ENCODE data around the gene EDC3. TPM values are rescaled to one million over a fixed set of nuclear protein-coding genes. Genes with fewer than 3 reads are reported as not detected.
"Not testable (repeated sequence)": the region's sequence is repeated elsewhere in the genome, so short reads cannot be mapped to it uniquely, and the experiment has no call there.

The EDC3 gene
- polyA plus RNA-seq, 1 donor from 2014 or later, result 12.9 TPM

DNA sequence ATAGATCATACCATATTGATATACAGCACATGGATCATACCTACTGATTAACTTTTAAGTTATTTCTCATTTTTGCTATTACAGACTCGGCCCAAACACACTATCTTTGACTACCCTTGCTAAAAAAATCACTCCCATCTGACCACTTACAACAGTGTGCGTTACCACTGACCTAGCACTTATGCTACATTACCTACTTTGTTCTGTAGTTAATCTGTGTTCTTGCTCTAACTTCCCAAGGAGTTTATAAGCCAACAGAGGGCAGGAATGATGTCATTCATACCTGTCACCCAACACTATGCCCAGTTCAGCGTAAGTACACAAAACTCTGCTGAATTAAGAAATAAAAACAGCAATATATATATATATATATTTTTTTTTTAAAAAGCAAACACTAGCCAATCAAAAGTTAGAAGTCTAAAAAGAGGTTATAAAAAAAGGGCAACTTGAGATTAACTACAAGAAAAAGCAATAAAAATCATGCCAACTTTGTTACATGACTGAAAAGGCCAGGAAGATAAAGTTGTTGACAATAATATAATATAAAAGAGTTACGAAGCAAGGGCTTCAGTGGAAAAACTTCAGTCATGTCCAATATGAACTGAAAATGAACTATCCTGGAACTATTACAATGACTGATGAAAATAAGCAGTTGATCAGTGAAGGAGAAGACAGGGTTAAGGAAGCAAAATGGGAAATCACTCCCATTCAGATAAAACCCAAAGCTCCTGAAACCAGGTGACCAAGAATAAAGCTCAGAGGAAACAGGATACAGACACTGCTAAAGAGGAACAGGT, 33.6 kb downstream of the EDC3 start:
- H3K9me2 ChIP-seq (ENCODE audit: insufficient read depth, low read length), result no peaks in the 10 kb centered on the region
- no peak overlapping the region for H3K4me2 ChIP-seq (ENCODE audit: low read length)
- no peaks in the 10 kb centered on the region for H4K20me1 ChIP-seq (ENCODE audit: insufficient read depth)
- peaks cover 5% of the 10 kb centered on the region for H3K79me2 ChIP-seq (replicated peaks; ENCODE audit: insufficient read depth, low read length)
- no peak overlapping the region for H3K9ac ChIP-seq (ENCODE audit: low read length)
- no peaks in the 10 kb centered on the region for H3K36me3 ChIP-seq (ENCODE audit: insufficient read depth, low read length)
- no peak overlapping the region for H3K4me3 ChIP-seq (ENCODE audit: low read length)
- TF ChIP-seq EZH2 (IDR thresholded peaks at IDR 0.05; ENCODE audit: borderline replicate concordance, insufficient read depth, low read length, poor library complexity, severe bottlenecking) (no peak), SMC3 (conservative IDR thresholded peaks at IDR 0.05; ENCODE audit: poor library complexity) (no peak), MXI1 (conservative IDR thresholded peaks at IDR 0.05; ENCODE audit: poor library complexity, severe bottlenecking) (no peak), RAD21 (conservative IDR thresholded peaks at IDR 0.05) (no peak), TAF1 (IDR thresholded peaks at IDR 0.05; ENCODE audit: low read depth) (no peak), EP300 (conservative IDR thresholded peaks at IDR 0.05; ENCODE audit: poor library complexity, severe bottlenecking) (no peak), POLR2AphosphoS5 (IDR thresholded peaks at IDR 0.05) (no peak)
- TF ChIP-seq, protein P1, sequence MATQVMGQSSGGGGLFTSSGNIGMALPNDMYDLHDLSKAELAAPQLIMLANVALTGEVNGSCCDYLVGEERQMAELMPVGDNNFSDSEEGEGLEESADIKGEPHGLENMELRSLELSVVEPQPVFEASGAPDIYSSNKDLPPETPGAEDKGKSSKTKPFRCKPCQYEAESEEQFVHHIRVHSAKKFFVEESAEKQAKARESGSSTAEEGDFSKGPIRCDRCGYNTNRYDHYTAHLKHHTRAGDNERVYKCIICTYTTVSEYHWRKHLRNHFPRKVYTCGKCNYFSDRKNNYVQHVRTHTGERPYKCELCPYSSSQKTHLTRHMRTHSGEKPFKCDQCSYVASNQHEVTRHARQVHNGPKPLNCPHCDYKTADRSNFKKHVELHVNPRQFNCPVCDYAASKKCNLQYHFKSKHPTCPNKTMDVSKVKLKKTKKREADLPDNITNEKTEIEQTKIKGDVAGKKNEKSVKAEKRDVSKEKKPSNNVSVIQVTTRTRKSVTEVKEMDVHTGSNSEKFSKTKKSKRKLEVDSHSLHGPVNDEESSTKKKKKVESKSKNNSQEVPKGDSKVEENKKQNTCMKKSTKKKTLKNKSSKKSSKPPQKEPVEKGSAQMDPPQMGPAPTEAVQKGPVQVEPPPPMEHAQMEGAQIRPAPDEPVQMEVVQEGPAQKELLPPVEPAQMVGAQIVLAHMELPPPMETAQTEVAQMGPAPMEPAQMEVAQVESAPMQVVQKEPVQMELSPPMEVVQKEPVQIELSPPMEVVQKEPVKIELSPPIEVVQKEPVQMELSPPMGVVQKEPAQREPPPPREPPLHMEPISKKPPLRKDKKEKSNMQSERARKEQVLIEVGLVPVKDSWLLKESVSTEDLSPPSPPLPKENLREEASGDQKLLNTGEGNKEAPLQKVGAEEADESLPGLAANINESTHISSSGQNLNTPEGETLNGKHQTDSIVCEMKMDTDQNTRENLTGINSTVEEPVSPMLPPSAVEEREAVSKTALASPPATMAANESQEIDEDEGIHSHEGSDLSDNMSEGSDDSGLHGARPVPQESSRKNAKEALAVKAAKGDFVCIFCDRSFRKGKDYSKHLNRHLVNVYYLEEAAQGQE (IDR thresholded peaks at IDR 0.05; ENCODE audit: borderline replicate concordance), result no peak
- TF ChIP-seq, protein P2, sequence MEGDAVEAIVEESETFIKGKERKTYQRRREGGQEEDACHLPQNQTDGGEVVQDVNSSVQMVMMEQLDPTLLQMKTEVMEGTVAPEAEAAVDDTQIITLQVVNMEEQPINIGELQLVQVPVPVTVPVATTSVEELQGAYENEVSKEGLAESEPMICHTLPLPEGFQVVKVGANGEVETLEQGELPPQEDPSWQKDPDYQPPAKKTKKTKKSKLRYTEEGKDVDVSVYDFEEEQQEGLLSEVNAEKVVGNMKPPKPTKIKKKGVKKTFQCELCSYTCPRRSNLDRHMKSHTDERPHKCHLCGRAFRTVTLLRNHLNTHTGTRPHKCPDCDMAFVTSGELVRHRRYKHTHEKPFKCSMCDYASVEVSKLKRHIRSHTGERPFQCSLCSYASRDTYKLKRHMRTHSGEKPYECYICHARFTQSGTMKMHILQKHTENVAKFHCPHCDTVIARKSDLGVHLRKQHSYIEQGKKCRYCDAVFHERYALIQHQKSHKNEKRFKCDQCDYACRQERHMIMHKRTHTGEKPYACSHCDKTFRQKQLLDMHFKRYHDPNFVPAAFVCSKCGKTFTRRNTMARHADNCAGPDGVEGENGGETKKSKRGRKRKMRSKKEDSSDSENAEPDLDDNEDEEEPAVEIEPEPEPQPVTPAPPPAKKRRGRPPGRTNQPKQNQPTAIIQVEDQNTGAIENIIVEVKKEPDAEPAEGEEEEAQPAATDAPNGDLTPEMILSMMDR (IDR thresholded peaks at IDR 0.05; ENCODE audit: poor library complexity, severe bottlenecking), result no peak
- no peaks in the 10 kb centered on the region for H3K27me3 ChIP-seq (ENCODE audit: insufficient read depth, low read depth, low read length)
- no peak overlapping the region for H3K27ac ChIP-seq (ENCODE audit: low read length)
- no peaks in the 10 kb centered on the region for H3K9me3 ChIP-seq (ENCODE audit: low read length)
- no peaks in the 10 kb centered on the region for H3F3A ChIP-seq (ENCODE audit: insufficient read depth, low read length, poor library complexity, severe bottlenecking)
- H2AFZ ChIP-seq (ENCODE audit: low read depth, low read length), result no peak overlapping the region

DNA sequence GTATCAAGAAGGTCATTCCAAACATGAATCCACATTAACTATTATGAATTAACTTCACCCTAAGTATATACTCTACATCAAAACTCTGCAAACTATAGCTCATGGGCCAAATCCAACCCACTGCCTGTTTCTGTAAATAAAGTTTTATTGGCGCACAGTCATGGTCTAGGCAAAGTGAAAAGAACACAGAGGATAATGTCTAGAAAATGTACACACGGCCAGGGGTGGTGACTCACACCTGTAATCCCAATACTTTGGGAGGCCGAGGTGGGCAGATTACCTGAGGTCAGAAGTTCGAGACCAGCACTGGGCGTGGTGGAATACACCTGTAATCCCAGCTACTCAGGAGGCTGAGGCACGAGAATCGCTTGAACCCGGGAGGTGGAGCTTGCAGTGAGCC, 34.5 kb downstream of the EDC3 start:
- not testable (repeated sequence) for H3F3A ChIP-seq (ENCODE audit: insufficient read depth, low read length, poor library complexity, severe bottlenecking); H3K79me2 ChIP-seq (replicated peaks; ENCODE audit: insufficient read depth, low read length); H3K4me3 ChIP-seq (ENCODE audit: low read length); H3K9me3 ChIP-seq (ENCODE audit: low read length); H4K20me1 ChIP-seq (ENCODE audit: insufficient read depth); H3K27me3 ChIP-seq (ENCODE audit: insufficient read depth, low read depth, low read length); H3K9me2 ChIP-seq (ENCODE audit: insufficient read depth, low read length); H3K9ac ChIP-seq (ENCODE audit: low read length); H3K4me2 ChIP-seq (ENCODE audit: low read length); H3K27ac ChIP-seq (ENCODE audit: low read length); H2AFZ ChIP-seq (ENCODE audit: low read depth, low read length); H3K36me3 ChIP-seq (ENCODE audit: insufficient read depth, low read length)

All from neural cell (in vitro differentiated cells).